GM12878 (cell line): ENCODE measurements around the gene HECTD3. TPM values are rescaled to one million over a fixed set of nuclear protein-coding genes. Genes with fewer than 3 reads are reported as not detected.

Experiments
- ATAC-seq: fragments of 200-7000 bp; cut with Tn5 transposase; 3 replicates; pipeline ENCODE4 v1.9.1; 2020; ENCODE audit warnings: mild to moderate bottlenecking, moderate library complexity
- BruUV-seq: library from RNA; stranded (reverse); fragments of 400-500 nt; replicated peaks from 2 replicates; lab custom pipeline; 2021; lab: Mats Ljungman, UMichigan
- CTCF ChIA-PET: fragments of 300-600 bp; sonication (Branson Sonifier 250); formaldehyde crosslinking; extraction: SDS; loops from one replicate; lab custom pipeline; 2021; ENCODE audit warnings: inconsistent platforms; lab: Yijun Ruan, JAX
- POLR2A ChIA-PET: fragments of 350-600 bp; formaldehyde crosslinking; extraction: SDS; loops from one replicate; lab custom pipeline; 2021; ENCODE audit warnings: inconsistent platforms; lab: Charles Lee
- RAD21 ChIA-PET: fragments of 300-600 bp; sonication (Branson Sonifier 250); formaldehyde crosslinking; loops from one replicate; lab custom pipeline; 2023; ENCODE audit warnings: antibody characterized with exemption; ENCODE audit not compliant: unreplicated experiment; lab: Charles Lee
- SMC1A ChIA-PET: fragments of 300-600 bp; sonication (Branson Sonifier 250); formaldehyde crosslinking; loops from one replicate; lab custom pipeline; 2023; ENCODE audit not compliant: unreplicated experiment, uncharacterized antibody; lab: Charles Lee
- DNase-seq: peaks from one replicate; pipeline ENCODE4 v3.0.0-alpha.2; 2011; ENCODE audit warnings: low read depth, low spot score
- FAIRE-seq: peaks from 3 replicates; lab custom pipeline; 2011; peaks lifted over from hg19 to GRCh38; lab: Jason Lieb, UNC
- H2AFZ ChIP-seq: 2 replicates; pipeline ENCODE4 v1.6.0; 2011; ENCODE audit warnings: low read depth, low read length, control low read depth; ENCODE audit not compliant: control insufficient read depth
- H3K27ac ChIP-seq: 2 replicates; pipeline ENCODE4 v1.5.1; 2011; ENCODE audit warnings: control low read depth; ENCODE audit not compliant: control insufficient read depth, insufficient read depth
- H3K27me3 ChIP-seq, 2 experiments: replicated peaks in 1 of 2; 2 replicates each; pipeline versions ENCODE4 v1.6.0 to v1.6.1; 2011; ENCODE audit warnings: low read length in 1 of 2; ENCODE audit not compliant: control insufficient read depth in 2 of 2, insufficient read depth in 2 of 2
- H3K36me3 ChIP-seq, 2 experiments: 2 replicates each; pipeline ENCODE4 v1.5.1; 2011; ENCODE audit warnings: low read length in 1 of 2; ENCODE audit not compliant: control insufficient read depth in 2 of 2, insufficient read depth in 2 of 2
- H3K4me1 ChIP-seq: 2 replicates; pipeline ENCODE4 v1.6.1; 2011; ENCODE audit warnings: mild to moderate bottlenecking, low read length, moderate library complexity, mixed read lengths; ENCODE audit not compliant: control insufficient read depth, insufficient read depth
- H3K4me2 ChIP-seq: 2 replicates; pipeline ENCODE4 v1.6.0; 2011; ENCODE audit warnings: control low read depth; ENCODE audit not compliant: control insufficient read depth, insufficient read depth
- H3K4me3 ChIP-seq: fragments of 200-600 bp; sonication (generic); 2 replicates; pipeline ENCODE4 v1.5.1; 2016
- H3K79me2 ChIP-seq: 2 replicates; pipeline ENCODE4 v1.6.0; 2011; ENCODE audit warnings: low read length; ENCODE audit not compliant: control insufficient read depth, insufficient read depth
- H3K9ac ChIP-seq: 2 replicates; pipeline ENCODE4 v1.8.0; 2011; ENCODE audit warnings: low read length, control low read depth, mixed read lengths; ENCODE audit not compliant: control insufficient read depth, insufficient read depth
- H3K9me3 ChIP-seq: replicated peaks from 3 replicates; pipeline ENCODE4 v1.5.1; 2011; ENCODE audit warnings: mild to moderate bottlenecking, low read length; ENCODE audit not compliant: control insufficient read depth, insufficient read depth
- H4K20me1 ChIP-seq: 2 replicates; pipeline ENCODE4 v1.6.0; 2011; ENCODE audit not compliant: control insufficient read depth, insufficient read depth
- CHD2 ChIP-seq: IDR thresholded peaks from 2 replicates; pipeline ENCODE4 v1.6.1; 2011; ENCODE audit warnings: low read depth, low read length, improper control_type of control experiment, borderline replicate concordance
- EED ChIP-seq: sonication (generic); IDR thresholded peaks from 2 replicates; pipeline ENCODE4 v1.6.1; 2016; ENCODE audit warnings: antibody characterized with exemption, low read depth
- NR2C2 ChIP-seq: IDR thresholded peaks from 2 replicates; pipeline ENCODE4 v1.6.1; 2011; ENCODE audit warnings: borderline replicate concordance, low read depth; ENCODE audit not compliant: control insufficient read depth, insufficient read length
- NR2F1 ChIP-seq: fragments of 450-650 bp; conservative IDR thresholded peaks from 2 replicates; pipeline ENCODE4 v1.6.1; 2017; ENCODE audit warnings: mild to moderate bottlenecking
- REST ChIP-seq: IDR thresholded peaks from 2 replicates; pipeline ENCODE4 v1.6.1; 2012; ENCODE audit warnings: mild to moderate bottlenecking, low read depth, low read length
- RUNX3 ChIP-seq: IDR thresholded peaks from 2 replicates; pipeline ENCODE4 v1.6.1; 2012; ENCODE audit warnings: low read length, inconsistent platforms
- TCF3 ChIP-seq: IDR thresholded peaks from 2 replicates; pipeline ENCODE4 v1.6.1; 2012; ENCODE audit warnings: low read depth, mild to moderate bottlenecking, low read length, borderline replicate concordance; ENCODE audit not compliant: insufficient read depth
- WRNIP1 ChIP-seq: IDR thresholded peaks from 2 replicates; pipeline ENCODE4 v1.6.1; 2011; ENCODE audit warnings: low read depth, low read length, improper control_type of control experiment, borderline replicate concordance
- ZNF592 ChIP-seq: fragments of 450-650 bp; IDR thresholded peaks from 2 replicates; pipeline ENCODE4 v1.6.1; 2017; ENCODE audit warnings: mild to moderate bottlenecking, moderate library complexity
- ZZZ3 ChIP-seq: IDR thresholded peaks from 2 replicates; pipeline ENCODE4 v1.6.1; 2011; ENCODE audit warnings: low read depth; ENCODE audit not compliant: control insufficient read depth, insufficient read length
- WGBS: methylation state at CpG from one replicate; pipeline ENCODE4 v1.1.6; 2016; ENCODE audit warnings: low lambda C conversion rate; ENCODE audit not compliant: insufficient replicate concordance, insufficient coverage; ENCODE audit errors: missing lambda C conversion rate; 5-methylcytosine and 5-hydroxymethylcytosine counted together
- in situ Hi-C: fragments of 300-500 bp; cut with MboI; formaldehyde crosslinking; loops from 9 replicates; pipeline ENCODE4 v1.14.3; 2018; ENCODE audit warnings: mixed read lengths
- intact Hi-C: fragments of 100-400 bp; cut with micrococcal nuclease; formaldehyde crosslinking; loops from one replicate; pipeline ENCODE4 v1.14.2; 2022; ENCODE audit not compliant: unreplicated experiment
- polyA plus RNA-seq, 11 experiments: library from polyadenylated mRNA; depleted of rRNA in 4 of 11; unstranded in 6 of 11; stranded (reverse) in 5 of 11; fragments of >200 nt; fragmentation: Nextera tagmentation in 4 of 11; fragmentation: Illumina TruSeq in 1 of 11; extraction: Ambion mirVana in 4 of 11; extraction: Trizol in 1 of 11; gene quantifications; 1 replicate in 1 of 11; 2 replicates in 10 of 11; pipeline versions ENCODE4 v1.2.1 to v1.2.3, GENCODE V29; 2011 to 2016; ENCODE audit warnings: inconsistent platforms in 2 of 11, missing spikeins in 2 of 11, low read depth in 1 of 11
- total RNA-seq, 4 experiments: library from RNA; depleted of rRNA in 3 of 4; stranded (reverse); fragments of >200 nt in 3 of 4; fragmentation: Illumina TruSeq in 1 of 4; extraction: Trizol in 1 of 4; gene quantifications; 2 replicates each; pipeline versions ENCODE4 v1.2.1 to v1.2.3, GENCODE V29; 2013 to 2021
- TF ChIP-seq, protein P1 (sequence below): fragments of 450-650 bp; IDR thresholded peaks from 2 replicates; pipeline ENCODE4 v1.6.1; 2014; ENCODE audit warnings: mild to moderate bottlenecking

Gene HECTD3
- total and polyA plus RNA-seq, 10 of the 15 experiments (the other 5 are each of a cell fraction or from before 2014, with no cell fraction given) = 3.4 to 30.4 (median 22.6) TPM

- WGBS = 46% methylated on average over 2 of the region's 2 CpGs
- no peaks in the 10 kb centered on the region for H4K20me1 ChIP-seq
- H3K4me1 ChIP-seq = peaks cover 31% of the 10 kb centered on the region
- peak overlapping the region; percentile 54 for H2AFZ ChIP-seq
- intact Hi-C loops = no loop called here
- CTCF ChIA-PET = interaction anchor here (0.6 to 3.2 kb wide), 9 partner anchors 9 to 388 kb away, joined by 3 to 13 read pairs (median 4); no protein-coding TSS in a partner anchor
- H3K4me3 ChIP-seq = no peak overlapping the region
- H3K36me3 ChIP-seq = no peaks in the 10 kb centered on the region
- FAIRE-seq = peak; percentile 78
- no peaks in the 10 kb centered on the region for H3K79me2 ChIP-seq
- peak overlapping the region; percentile 43; the same call in 1 of the 2 replicates for H3K9ac ChIP-seq
- no peaks in the 10 kb centered on the region for H3K27me3 ChIP-seq
- SMC1A ChIA-PET = interaction anchor here (0.7 to 4.6 kb wide), 11 partner anchors 11 to 442 kb away, joined by 3 to 20 read pairs (median 4); partner anchors contain the start of gene UROD
- no peaks in the 10 kb centered on the region for H3K9me3 ChIP-seq
- RAD21 ChIA-PET = interaction anchor here (0.8 to 1.9 kb wide), 12 partner anchors 15 to 492 kb away, joined by 3 to 6 read pairs (median 3); partner anchors contain the start of gene UROD
- ATAC-seq = peak; percentile 63
- BruUV-seq = no TSS peak
- peak overlapping the region; percentile 27 for H3K27ac ChIP-seq
- peak overlapping the region; percentile 66 for H3K4me2 ChIP-seq
- POLR2A ChIA-PET = interaction anchor here (0.6 to 1.4 kb wide), 6 partner anchors 16 to 437 kb away, joined by 3 to 4 read pairs (median 3); partner anchors contain the start of genes ARMH1, HECTD3, TMEM53 and UROD
- no peak for DNase-seq
- in situ Hi-C loops = no loop called here
- TF ChIP-seq CHD2 = no peak
- no peak for TF ChIP-seq RUNX3
- no peak for TF ChIP-seq NR2C2
- TF ChIP-seq TCF3 = no peak
- TF ChIP-seq EED = peak; percentile 39; the same call in 1 of the 2 replicates
- TF ChIP-seq ZNF592 = no peak
- TF ChIP-seq, protein P1, sequence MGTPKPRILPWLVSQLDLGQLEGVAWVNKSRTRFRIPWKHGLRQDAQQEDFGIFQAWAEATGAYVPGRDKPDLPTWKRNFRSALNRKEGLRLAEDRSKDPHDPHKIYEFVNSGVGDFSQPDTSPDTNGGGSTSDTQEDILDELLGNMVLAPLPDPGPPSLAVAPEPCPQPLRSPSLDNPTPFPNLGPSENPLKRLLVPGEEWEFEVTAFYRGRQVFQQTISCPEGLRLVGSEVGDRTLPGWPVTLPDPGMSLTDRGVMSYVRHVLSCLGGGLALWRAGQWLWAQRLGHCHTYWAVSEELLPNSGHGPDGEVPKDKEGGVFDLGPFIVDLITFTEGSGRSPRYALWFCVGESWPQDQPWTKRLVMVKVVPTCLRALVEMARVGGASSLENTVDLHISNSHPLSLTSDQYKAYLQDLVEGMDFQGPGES = no peak
- no peak for TF ChIP-seq WRNIP1
- no peak for TF ChIP-seq ZZZ3
- TF ChIP-seq REST = no peak
- TF ChIP-seq NR2F1 = no peak
Observed at GRCh38 chr1:45051005-45051772, 40.1 kb upstream of the HECTD3 start.
